ENCODE measurements around the gene TMEM131.

The TMEM131 gene

GRCh38 chr2:98008415-98008814 is 12.7 kb upstream of the TMEM131 start:
- DNase-seq (no peak), ATAC-seq (ENCODE audit: insufficient read depth, low read depth) (no peak)
- no peak overlapping the region for H3K4me2 ChIP-seq (ENCODE audit: insufficient read depth, low read length)
- no peaks in the 10 kb centered on the region for H3K9me3 ChIP-seq (ENCODE audit: insufficient read depth, low read length, severe bottlenecking)
- no peaks in the 10 kb centered on the region for H3K36me3 ChIP-seq (ENCODE audit: insufficient read depth, low read length)
- H3K4me3 ChIP-seq (ENCODE audit: low read depth in 1 of 2, low read length in 2 of 2), result no peak overlapping the region
- no peak overlapping the region for H2AFZ ChIP-seq (ENCODE audit: low read depth, low read length)
- no peak overlapping the region for H3K27ac ChIP-seq (ENCODE audit: low read length)
- H4K20me1 ChIP-seq (ENCODE audit: insufficient read depth, low read length), result no peaks in the 10 kb centered on the region
- H3K27me3 ChIP-seq (ENCODE audit: insufficient read depth, low read length, poor library complexity), result no peaks in the 10 kb centered on the region
- H3K4me1 ChIP-seq (ENCODE audit: insufficient read depth, low read length), result no peaks in the 10 kb centered on the region
- no peak overlapping the region for H3K9ac ChIP-seq (ENCODE audit: low read depth, low read length)
- no peak for TF ChIP-seq EZH2 (IDR thresholded peaks at IDR 0.05; ENCODE audit: borderline replicate concordance, low read depth, low read length, severe bottlenecking)
- TF ChIP-seq CTCF (IDR thresholded peaks at IDR 0.05; ENCODE audit: borderline replicate concordance, extremely low read depth, low read length, poor library complexity, severe bottlenecking), result no peak
- no peaks in the 10 kb centered on the region for H3K79me2 ChIP-seq (ENCODE audit: insufficient read depth, low read length)

- Histone ChIP-seq H3K79me2 (ENCODE audit: insufficient read depth, low read length) (no peaks in the 10 kb centered on the region), H4K20me1 (ENCODE audit: insufficient read depth, low read length) (no peaks in the 10 kb centered on the region), H3K27ac (ENCODE audit: low read length) (no peak overlapping the region), H3K4me1 (ENCODE audit: insufficient read depth, low read length) (no peaks in the 10 kb centered on the region), H3K36me3 (ENCODE audit: insufficient read depth, low read length) (no peaks in the 10 kb centered on the region), H3K4me2 (ENCODE audit: insufficient read depth, low read length) (no peak overlapping the region), H3K4me3 (ENCODE audit: low read depth in 1 of 2, low read length in 2 of 2) (no peak overlapping the region), H3K27me3 (ENCODE audit: insufficient read depth, low read length, poor library complexity) (no peaks in the 10 kb centered on the region), H2AFZ (ENCODE audit: low read depth, low read length) (no peak overlapping the region), H3K9ac (ENCODE audit: low read depth, low read length) (no peak overlapping the region), H3K9me3 (ENCODE audit: insufficient read depth, low read length, severe bottlenecking) (no peaks in the 10 kb centered on the region)
- ATAC-seq (ENCODE audit: insufficient read depth, low read depth) (no peak), DNase-seq (no peak)
- no peak for TF ChIP-seq CTCF (IDR thresholded peaks at IDR 0.05; ENCODE audit: borderline replicate concordance, extremely low read depth, low read length, poor library complexity, severe bottlenecking)
- no peak for TF ChIP-seq EZH2 (IDR thresholded peaks at IDR 0.05; ENCODE audit: borderline replicate concordance, low read depth, low read length, severe bottlenecking)
Observed at GRCh38 chr2:98006378-98006777, 10.6 kb upstream of the TMEM131 start.

GRCh38 chr2:98004613-98005012 is 8.9 kb upstream of the TMEM131 start:
- Histone ChIP-seq H4K20me1 (ENCODE audit: insufficient read depth, low read length) (no peaks in the 10 kb centered on the region), H3K27me3 (ENCODE audit: insufficient read depth, low read length, poor library complexity) (peaks cover 5% of the 10 kb centered on the region), H3K79me2 (ENCODE audit: insufficient read depth, low read length) (no peaks in the 10 kb centered on the region), H3K36me3 (ENCODE audit: insufficient read depth, low read length) (no peaks in the 10 kb centered on the region), H3K4me3 (ENCODE audit: low read depth in 1 of 2, low read length in 2 of 2) (no peak overlapping the region), H2AFZ (ENCODE audit: low read depth, low read length) (no peak overlapping the region), H3K9me3 (ENCODE audit: insufficient read depth, low read length, severe bottlenecking) (no peaks in the 10 kb centered on the region), H3K27ac (ENCODE audit: low read length) (no peak overlapping the region), H3K4me2 (ENCODE audit: insufficient read depth, low read length) (no peak overlapping the region), H3K9ac (ENCODE audit: low read depth, low read length) (no peak overlapping the region), H3K4me1 (ENCODE audit: insufficient read depth, low read length) (no peaks in the 10 kb centered on the region)
- no peak for ATAC-seq (ENCODE audit: insufficient read depth, low read depth)
- DNase-seq, result no peak
- TF ChIP-seq CTCF (IDR thresholded peaks at IDR 0.05; ENCODE audit: borderline replicate concordance, extremely low read depth, low read length, poor library complexity, severe bottlenecking) (no peak), EZH2 (IDR thresholded peaks at IDR 0.05; ENCODE audit: borderline replicate concordance, low read depth, low read length, severe bottlenecking) (no peak)

GRCh38 chr2:98004047-98004446 is 8.3 kb upstream of the TMEM131 start:
- no peak overlapping the region for H3K4me3 ChIP-seq (ENCODE audit: low read depth in 1 of 2, low read length in 2 of 2)
- no peaks in the 10 kb centered on the region for H3K79me2 ChIP-seq (ENCODE audit: insufficient read depth, low read length)
- H3K4me2 ChIP-seq (ENCODE audit: insufficient read depth, low read length), result no peak overlapping the region
- H3K27me3 ChIP-seq (ENCODE audit: insufficient read depth, low read length, poor library complexity), result peaks cover 9% of the 10 kb centered on the region
- H3K27ac ChIP-seq (ENCODE audit: low read length), result no peak overlapping the region
- ATAC-seq (ENCODE audit: insufficient read depth, low read depth), result no peak
- H3K4me1 ChIP-seq (ENCODE audit: insufficient read depth, low read length), result no peaks in the 10 kb centered on the region
- no peak overlapping the region for H3K9ac ChIP-seq (ENCODE audit: low read depth, low read length)
- TF ChIP-seq EZH2 (IDR thresholded peaks at IDR 0.05; ENCODE audit: borderline replicate concordance, low read depth, low read length, severe bottlenecking) (no peak), CTCF (IDR thresholded peaks at IDR 0.05; ENCODE audit: borderline replicate concordance, extremely low read depth, low read length, poor library complexity, severe bottlenecking) (no peak)
- no peaks in the 10 kb centered on the region for H3K36me3 ChIP-seq (ENCODE audit: insufficient read depth, low read length)
- H2AFZ ChIP-seq (ENCODE audit: low read depth, low read length), result no peak overlapping the region
- no peaks in the 10 kb centered on the region for H3K9me3 ChIP-seq (ENCODE audit: insufficient read depth, low read length, severe bottlenecking)
- no peaks in the 10 kb centered on the region for H4K20me1 ChIP-seq (ENCODE audit: insufficient read depth, low read length)
- DNase-seq, result no peak

Data from DND-41 (cell line).